ENCODE data around the gene EMILIN2. TPM values are rescaled to one million over a fixed set of nuclear protein-coding genes. Genes with fewer than 3 reads are reported as not detected.
"Not testable (repeated sequence)": the region's sequence is repeated elsewhere in the genome, so short reads cannot be mapped to it uniquely, and the experiment has no call there.

EMILIN2 gene
- total RNA-seq, 2 donors from 2014 or later = 21.0 to 32.4 TPM

DNA sequence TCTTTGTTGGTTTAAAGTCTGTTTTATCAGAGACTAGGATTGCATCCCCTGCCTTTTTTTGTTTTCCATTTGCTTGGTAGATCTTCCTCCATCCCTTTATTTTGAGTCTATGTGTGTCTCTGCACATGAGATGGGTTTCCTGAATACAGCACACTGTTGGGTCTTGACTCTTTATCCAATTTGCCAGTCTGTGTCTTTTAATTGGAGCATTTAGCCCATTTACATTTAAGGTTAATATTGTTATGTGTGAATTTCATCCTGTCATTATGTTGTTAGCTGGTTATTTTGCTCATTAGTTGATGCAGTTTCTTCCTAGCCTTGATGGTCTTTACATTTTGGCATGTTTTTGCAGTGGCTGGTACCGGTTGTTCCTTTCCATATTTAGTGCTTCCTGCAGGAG lies 17.2 kb downstream of the EMILIN2 start:
- DNase-seq (ENCODE audit: low spot score); intact Hi-C loops (cut with DNase I): not testable (repeated sequence)

DNA sequence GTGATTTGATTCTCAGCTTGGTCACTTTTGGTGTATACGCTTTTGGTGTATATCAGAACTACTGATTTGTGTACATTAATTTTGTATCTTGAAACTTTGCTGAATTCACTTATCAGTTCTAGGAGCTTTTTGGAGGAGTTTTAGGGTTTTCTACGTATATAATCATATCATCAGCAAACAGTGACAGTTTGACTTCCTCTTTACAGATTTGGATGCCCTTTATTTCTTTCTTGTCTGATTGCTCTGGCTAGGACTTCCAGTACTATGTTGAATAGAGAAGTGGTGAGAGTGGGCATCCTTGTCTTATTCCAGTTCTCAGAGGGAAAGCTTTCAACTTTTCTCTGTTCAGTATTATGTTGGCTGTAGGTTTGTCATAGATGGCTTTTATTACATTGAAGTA lies 19.7 kb downstream of the EMILIN2 start:
- intact Hi-C loops (cut with DNase I); DNase-seq (ENCODE audit: low spot score): not testable (repeated sequence)

GRCh38 chr18:2869207-2869606 lies 22.4 kb downstream of the EMILIN2 start:
- intact Hi-C loops (cut with DNase I) = no loop called here
- DNase-seq (ENCODE audit: low spot score) = no peak

DNA sequence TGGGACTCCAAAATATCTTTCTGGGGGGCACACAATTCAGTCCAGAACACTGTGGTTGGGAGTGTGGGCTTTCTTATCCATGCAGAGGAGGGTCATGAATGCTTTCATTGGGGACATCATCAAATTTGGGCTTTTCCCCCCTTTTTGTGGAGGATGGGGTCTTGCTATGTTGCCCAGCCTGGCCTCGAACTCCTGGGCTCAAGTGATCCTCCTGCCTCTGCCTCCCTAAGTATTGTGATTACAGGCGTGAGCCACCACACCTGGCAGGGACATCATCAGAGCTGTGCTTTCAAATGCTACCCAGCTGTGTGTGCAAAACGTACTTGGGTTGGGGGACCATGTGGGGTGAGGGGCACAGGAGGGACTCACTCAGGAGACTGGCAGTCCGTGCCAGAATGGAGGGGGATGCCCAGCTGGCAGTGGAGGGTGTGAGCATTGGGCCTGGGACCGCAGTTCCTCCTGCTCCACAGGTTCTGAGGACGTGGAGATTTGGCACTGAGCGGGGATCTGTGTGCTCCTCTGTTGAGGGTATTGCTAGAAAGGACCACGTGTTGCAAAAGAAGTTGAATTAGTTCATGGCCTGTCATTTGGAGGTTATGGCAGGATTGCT lies 24.4 kb downstream of the EMILIN2 start:
- intact Hi-C loops (cut with DNase I) = no loop called here
- no peak for DNase-seq (ENCODE audit: low spot score)

- intact Hi-C loops (cut with DNase I) = no loop called here
Observed at GRCh38 chr18:2872095-2872494, 25.3 kb downstream of the EMILIN2 start.

GRCh38 chr18:2874765-2875164 lies 28.0 kb downstream of the EMILIN2 start:
- DNase-seq (ENCODE audit: low spot score) = no peak
- intact Hi-C loops (cut with DNase I) = no loop called here

More at GRCh38 chr18:2872095-2872494, 25.3 kb downstream of the EMILIN2 start:
- DNase-seq (ENCODE audit: low spot score) = no peak

GRCh38 chr18:2878656-2879330 lies 32.0 kb downstream of the EMILIN2 start:
- DNase-seq (ENCODE audit: low spot score) = no peak
- intact Hi-C loops (cut with DNase I) = no loop called here

DNA sequence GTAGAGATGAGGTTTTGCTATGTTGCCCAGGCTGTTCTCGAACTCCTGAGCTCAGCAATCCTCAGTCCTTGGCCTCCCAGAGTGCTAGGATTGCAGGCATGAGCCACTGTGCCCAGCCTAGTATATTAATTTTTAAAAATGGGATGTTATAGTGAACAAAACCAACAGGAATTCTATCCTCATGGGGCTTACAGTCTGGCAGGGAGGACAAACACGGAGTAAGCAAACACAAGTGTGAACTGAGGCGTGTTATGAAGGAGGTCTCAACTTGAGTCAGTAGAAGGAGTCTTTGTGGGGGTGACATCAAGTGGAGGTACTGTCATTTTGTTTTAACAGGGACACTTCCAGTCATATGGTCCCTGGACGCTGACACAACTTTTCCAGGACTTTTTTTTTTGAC lies 33.1 kb downstream of the EMILIN2 start:
- intact Hi-C loops (cut with DNase I) = no loop called here
- DNase-seq (ENCODE audit: low spot score) = no peak

DNA sequence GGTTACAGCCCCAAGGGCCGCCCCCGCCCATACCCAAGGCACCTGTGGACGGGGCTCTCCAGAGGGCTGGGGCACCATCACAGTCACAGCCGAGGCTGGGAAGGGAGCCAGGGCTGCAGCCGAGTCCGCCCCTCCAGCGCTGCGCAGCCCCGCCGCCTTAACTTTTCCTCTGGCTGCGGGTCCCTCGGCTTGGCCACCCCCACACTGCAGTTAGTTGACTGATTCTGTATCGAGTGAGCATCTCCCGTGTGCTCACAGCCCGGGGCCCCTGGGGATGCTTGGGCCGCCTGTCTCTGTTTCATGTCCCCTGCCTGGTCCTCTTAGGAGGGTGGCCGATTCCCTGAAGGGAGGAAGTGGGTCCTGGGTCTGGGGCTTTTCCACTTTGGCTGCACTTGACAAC lies 33.7 kb downstream of the EMILIN2 start:
- no peak for DNase-seq (ENCODE audit: low spot score)
- intact Hi-C loops (cut with DNase I) = no loop called here

DNA sequence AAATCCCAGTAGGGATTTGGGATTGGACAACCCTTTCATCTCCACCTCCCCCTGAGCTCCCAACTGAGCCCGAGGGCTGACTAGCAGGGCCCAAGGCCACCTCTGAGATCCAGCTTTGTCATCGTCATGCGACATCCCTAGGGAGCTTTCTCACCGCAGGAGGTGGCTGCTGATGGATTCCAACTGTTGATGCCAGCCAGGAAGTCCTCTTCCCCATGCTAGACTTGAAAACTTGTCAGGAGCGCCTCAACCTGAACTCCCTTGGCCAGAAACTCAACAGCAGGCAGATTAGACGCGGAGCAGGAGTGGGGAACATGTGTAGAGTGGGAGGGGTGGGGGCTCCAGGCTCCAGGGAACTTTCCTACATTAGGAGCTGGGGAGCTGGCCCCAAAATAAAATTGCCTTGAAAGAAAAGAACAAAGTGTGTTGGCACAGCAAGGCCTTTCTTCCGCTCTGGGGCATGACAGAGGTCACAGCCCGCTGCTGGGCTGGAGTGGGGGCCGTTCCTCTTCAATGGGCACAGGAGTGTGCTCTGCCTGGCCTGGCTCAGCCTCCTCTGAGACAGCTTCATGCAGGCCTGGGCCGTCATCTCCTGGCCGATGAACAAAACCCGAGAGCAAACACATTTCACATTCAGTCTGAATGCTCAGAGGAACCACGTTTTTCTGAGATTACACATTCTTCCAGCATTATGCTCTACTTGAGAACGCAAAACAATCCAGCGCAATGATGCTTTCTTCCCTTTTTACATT lies 34.5 kb downstream of the EMILIN2 start:
- intact Hi-C loops (cut with DNase I) = no loop called here
- peak; percentile 92 for DNase-seq (ENCODE audit: low spot score)

- DNase-seq (ENCODE audit: low spot score) = no peak
- intact Hi-C loops (cut with DNase I) = no loop called here
Observed at GRCh38 chr18:2881840-2882195, 35.0 kb downstream of the EMILIN2 start.

DNA sequence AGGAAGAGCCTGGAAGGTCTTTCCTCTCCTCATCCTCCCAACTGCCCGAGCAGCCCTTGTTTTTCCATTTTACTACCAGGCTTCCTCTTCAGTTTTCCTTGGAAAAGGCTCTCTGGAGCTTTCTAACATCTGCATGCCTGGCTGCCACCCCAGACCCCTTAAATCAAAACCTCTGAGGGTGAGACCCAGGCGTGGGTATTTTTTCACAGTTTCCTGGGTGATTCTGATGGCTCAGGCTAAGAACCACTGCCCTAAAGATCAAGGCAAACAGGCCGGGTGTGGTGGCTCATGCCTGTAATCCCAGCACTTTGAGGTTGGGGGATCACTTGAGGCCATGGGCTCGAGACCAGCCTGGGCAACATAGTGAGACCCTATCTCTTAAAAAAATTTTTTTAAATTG lies 35.4 kb downstream of the EMILIN2 start:
- intact Hi-C loops (cut with DNase I) = no loop called here
- DNase-seq (ENCODE audit: low spot score) = no peak

- intact Hi-C loops (cut with DNase I) = no loop called here
- no peak for DNase-seq (ENCODE audit: low spot score)
Observed at GRCh38 chr18:2883076-2883735, 36.4 kb downstream of the EMILIN2 start.

GRCh38 chr18:2884706-2885285 lies 38.0 kb downstream of the EMILIN2 start:
- DNase-seq (ENCODE audit: low spot score) = no peak
- intact Hi-C loops (cut with DNase I) = no loop called here

DNA sequence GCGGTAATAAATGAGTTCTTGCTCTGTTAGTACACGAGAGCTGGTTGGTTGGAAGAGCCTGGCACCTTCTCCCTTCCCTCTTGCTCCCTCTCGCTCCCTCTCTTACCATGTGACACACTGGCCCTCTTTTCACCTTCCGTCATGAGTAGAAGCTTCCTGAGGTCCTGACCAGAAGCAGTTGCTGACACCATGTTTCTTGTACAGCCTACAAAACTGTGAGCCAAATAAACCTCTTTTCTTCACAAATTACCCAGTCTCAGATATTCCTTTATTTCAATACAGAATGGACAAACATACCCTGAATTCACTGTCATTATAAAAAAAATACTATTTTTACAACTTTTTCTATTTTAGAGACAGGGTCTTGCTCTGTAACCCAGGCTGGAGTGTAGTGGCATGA lies 40.7 kb downstream of the EMILIN2 start:
- no peak for DNase-seq (ENCODE audit: low spot score)
- intact Hi-C loops (cut with DNase I) = no loop called here

- no peak for DNase-seq (ENCODE audit: low spot score)
- intact Hi-C loops (cut with DNase I) = no loop called here
Observed at GRCh38 chr18:2889761-2890192, 43.0 kb downstream of the EMILIN2 start.

DNA sequence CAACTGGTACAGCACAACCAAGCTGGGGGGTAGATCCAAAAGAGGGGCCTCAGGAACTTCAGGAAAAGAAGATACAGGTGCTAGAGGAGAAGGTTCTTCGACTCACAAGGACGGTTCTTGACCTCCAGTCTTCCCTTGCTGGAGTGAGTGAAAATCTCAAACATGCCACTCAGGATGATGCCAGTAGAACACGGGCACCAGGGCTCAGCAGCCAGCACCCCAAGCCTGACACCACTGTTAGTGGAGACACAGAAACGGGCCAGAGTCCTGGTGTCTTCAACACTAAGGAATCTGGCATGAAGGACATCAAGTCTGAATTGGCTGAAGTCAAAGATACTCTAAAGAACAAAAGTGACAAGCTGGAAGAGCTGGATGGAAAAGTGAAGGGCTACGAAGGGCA lies 43.8 kb downstream of the EMILIN2 start:
- intact Hi-C loops (cut with DNase I) = no loop called here
- no peak for DNase-seq (ENCODE audit: low spot score)

DNA sequence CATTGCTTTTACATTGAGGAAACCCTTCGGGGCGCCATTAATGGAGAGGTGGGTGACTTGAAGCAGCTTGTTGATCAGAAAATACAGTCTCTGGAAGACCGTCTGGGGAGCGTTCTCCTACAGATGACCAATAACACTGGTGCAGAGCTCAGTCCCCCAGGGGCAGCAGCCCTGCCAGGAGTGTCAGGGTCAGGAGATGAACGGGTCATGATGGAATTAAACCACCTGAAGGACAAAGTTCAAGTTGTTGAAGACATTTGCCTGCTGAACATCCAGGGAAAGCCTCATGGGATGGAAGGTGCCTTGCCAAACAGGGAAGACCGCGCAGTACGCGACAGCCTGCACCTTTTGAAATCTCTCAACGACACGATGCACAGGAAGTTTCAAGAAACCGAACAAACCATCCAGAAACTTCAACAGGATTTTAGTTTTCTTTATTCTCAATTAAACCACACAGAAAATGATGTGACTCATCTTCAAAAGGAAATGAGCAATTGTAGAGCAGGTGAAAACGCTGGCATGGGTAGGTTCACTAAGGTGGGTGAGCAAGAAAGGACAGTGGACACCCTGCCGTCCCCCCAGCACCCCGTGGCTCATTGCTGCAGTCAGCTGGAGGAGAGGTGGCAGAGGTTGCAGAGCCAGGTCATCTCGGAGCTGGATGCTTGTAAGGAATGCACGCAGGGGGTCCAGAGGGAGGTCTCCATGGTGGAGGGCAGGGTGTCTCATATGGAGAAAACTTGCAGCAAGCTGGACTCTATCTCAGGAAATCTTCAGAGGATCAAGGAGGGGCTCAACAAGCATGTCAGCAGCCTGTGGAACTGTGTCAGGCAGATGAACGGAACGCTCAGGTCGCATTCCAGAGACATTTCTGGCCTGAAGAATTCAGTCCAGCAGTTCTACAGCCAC lies 45.0 kb downstream of the EMILIN2 start:
- no peak for DNase-seq (ENCODE audit: low spot score)
- intact Hi-C loops (cut with DNase I) = no loop called here

GRCh38 chr18:2893056-2893455 lies 46.2 kb downstream of the EMILIN2 start:
- intact Hi-C loops (cut with DNase I) = no loop called here
- DNase-seq (ENCODE audit: low spot score) = no peak
